Inflammatory macrophage treated with lipopolysaccharide for 1 hour (primary cell): Measurements from ENCODE around the gene LRRC4C.

Experiments
- DNase-seq, 2 donors: peaks; one replicate each; pipeline ENCODE4 v3.0.0-alpha.2; 2020 to 2022

Gene LRRC4C

GRCh38 chr11:41413843-41414242, 45.6 kb downstream of the LRRC4C start:
- no peak for DNase-seq

GRCh38 chr11:41405812-41406211, 53.6 kb downstream of the LRRC4C start:
- DNase-seq, result no peak

- no peak for DNase-seq
Observed at GRCh38 chr11:41404109-41404508, 55.3 kb downstream of the LRRC4C start.

GRCh38 chr11:41403458-41403857, 56.0 kb downstream of the LRRC4C start:
- DNase-seq, result no peak

GRCh38 chr11:41400819-41401382, 58.6 kb downstream of the LRRC4C start:
- DNase-seq, result no peak

- DNase-seq, result no peak
Observed at GRCh38 chr11:41400124-41400523, 59.3 kb downstream of the LRRC4C start.

GRCh38 chr11:41399323-41399722, 60.1 kb downstream of the LRRC4C start:
- DNase-seq, result no peak

GRCh38 chr11:41398175-41398574, 61.3 kb downstream of the LRRC4C start:
- DNase-seq, result no peak

- DNase-seq, result no peak
Observed at GRCh38 chr11:41394521-41395195, 64.8 kb downstream of the LRRC4C start.

- DNase-seq, result no peak
Observed at GRCh38 chr11:41392596-41392995, 66.9 kb downstream of the LRRC4C start.

GRCh38 chr11:41389623-41390130, 69.8 kb downstream of the LRRC4C start:
- DNase-seq, result no peak

- no peak for DNase-seq
Observed at GRCh38 chr11:41384329-41384728, 75.1 kb downstream of the LRRC4C start.

GRCh38 chr11:41383768-41384167, 75.7 kb downstream of the LRRC4C start:
- DNase-seq, result no peak

GRCh38 chr11:41382927-41383326, 76.5 kb downstream of the LRRC4C start:
- no peak for DNase-seq

GRCh38 chr11:41379084-41379483, 80.4 kb downstream of the LRRC4C start:
- DNase-seq, result no peak

- DNase-seq, result no peak
Observed at GRCh38 chr11:41377709-41378394, 81.6 kb downstream of the LRRC4C start.

GRCh38 chr11:41351825-41352224, 107.6 kb downstream of the LRRC4C start:
- DNase-seq, result no peak

GRCh38 chr11:41346042-41346441, 113.4 kb downstream of the LRRC4C start:
- no peak for DNase-seq

GRCh38 chr11:41334007-41334933, 125.2 kb downstream of the LRRC4C start:
- no peak for DNase-seq

- DNase-seq, result no peak
Observed at GRCh38 chr11:41333357-41333756, 126.1 kb downstream of the LRRC4C start.

GRCh38 chr11:41328324-41328723, 131.1 kb downstream of the LRRC4C start:
- DNase-seq, result no peak

- DNase-seq, result no peak
Observed at GRCh38 chr11:41323446-41323845, 136.0 kb downstream of the LRRC4C start.

GRCh38 chr11:41320653-41321052, 138.8 kb downstream of the LRRC4C start:
- DNase-seq, result no peak
